GM12801 (cell line): ENCODE results near the gene MYH1.

ENCODE experiments used
- CTCF ChIP-seq: IDR thresholded peaks from one replicate; pipeline ENCODE4 v1.5.1; 2011; ENCODE audit warnings: control low read depth; ENCODE audit not compliant: insufficient read length; ENCODE audit errors: extremely low read depth

Gene MYH1

GRCh38 chr17:10547351-10547750 is 29.0 kb upstream of the MYH1 start:
- TF ChIP-seq CTCF = no peak

- no peak for TF ChIP-seq CTCF
Observed at GRCh38 chr17:10532026-10532425, 13.7 kb upstream of the MYH1 start.

- TF ChIP-seq CTCF = no peak
Observed at GRCh38 chr17:10527419-10527818, 9.1 kb upstream of the MYH1 start.

DNA sequence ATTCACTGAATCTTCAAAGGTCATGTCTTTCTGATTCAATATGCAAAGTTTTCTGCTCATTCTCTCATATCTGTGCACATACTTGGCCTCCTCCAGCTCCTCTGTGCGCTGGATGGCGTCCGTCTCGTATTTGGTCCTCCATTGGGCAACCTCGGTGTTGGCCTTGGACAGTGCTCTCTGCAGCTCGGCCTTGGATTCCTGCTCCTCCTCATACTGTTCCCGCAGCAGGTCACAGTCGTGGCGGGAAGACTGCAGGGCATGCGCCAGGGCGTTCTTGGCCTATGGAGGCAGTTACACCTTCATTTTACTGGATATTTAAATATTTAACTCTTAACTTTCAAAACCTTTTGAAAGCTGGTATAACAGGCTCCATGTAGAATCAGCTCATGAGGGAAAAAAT is 8.2 kb upstream of the MYH1 start:
- TF ChIP-seq CTCF = no peak

DNA sequence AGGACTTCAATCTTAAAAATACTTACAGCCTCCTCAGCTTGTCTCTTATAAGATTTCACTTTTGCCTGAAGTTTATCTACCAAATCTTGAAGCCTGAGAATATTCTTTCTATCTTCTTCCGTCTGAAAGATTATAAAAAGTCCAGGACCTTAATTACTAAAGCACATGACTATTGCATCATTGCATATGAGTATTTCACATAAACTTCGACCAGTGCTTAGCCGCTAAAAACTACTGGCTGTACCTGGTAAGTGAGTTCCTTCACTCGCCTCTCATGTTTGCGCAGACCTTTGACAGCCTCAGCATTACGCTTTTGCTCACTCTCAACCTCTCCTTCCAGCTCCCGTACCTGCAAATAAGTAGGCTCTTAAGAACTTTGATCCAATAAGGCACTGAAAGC is 4.7 kb upstream of the MYH1 start:
- TF ChIP-seq CTCF = no peak

- no peak for TF ChIP-seq CTCF
Observed at GRCh38 chr17:10521949-10522348, 3.6 kb upstream of the MYH1 start.

- no peak for TF ChIP-seq CTCF
Observed at GRCh38 chr17:10516638-10517037, 1.7 kb downstream of the MYH1 start.

DNA sequence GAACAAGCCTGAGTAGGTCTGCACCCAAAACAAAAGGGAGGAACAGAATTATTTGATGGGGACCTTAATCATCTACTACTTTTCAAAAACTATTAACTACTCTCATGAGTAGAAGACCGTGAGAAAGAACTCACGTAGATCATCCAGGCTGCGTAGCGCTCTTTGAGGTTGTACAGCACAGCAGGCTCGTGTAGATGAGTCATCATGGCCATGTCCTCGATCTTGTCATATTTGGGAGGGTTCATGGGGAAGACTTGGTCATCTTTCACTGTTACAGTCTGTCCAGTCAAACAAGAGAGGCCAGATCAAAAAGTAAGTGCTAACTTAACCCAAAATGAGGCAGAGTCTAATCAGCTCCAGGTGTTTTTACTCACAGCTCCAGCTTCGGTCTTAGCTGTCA is 2.3 kb downstream of the MYH1 start:
- no peak for TF ChIP-seq CTCF
